GM15510 (cell line): ENCODE measurements around the gene VSTM1.

Experiments used
- POLR2A ChIP-seq: IDR thresholded peaks from 3 replicates; pipeline ENCODE4 v1.6.1; 2011; ENCODE audit warnings: borderline replicate concordance; ENCODE audit not compliant: insufficient read length; ENCODE audit errors: extremely low read depth

Gene VSTM1

GRCh38 chr19:53994811-53995210 is 68.9 kb downstream of the VSTM1 start:
- no peak for TF ChIP-seq POLR2A

GRCh38 chr19:53993448-53993847 is 70.2 kb downstream of the VSTM1 start:
- no peak for TF ChIP-seq POLR2A

- no peak for TF ChIP-seq POLR2A
Measured at GRCh38 chr19:53992815-53993214, 70.9 kb downstream of the VSTM1 start.

- no peak for TF ChIP-seq POLR2A
Measured at GRCh38 chr19:53992211-53992610, 71.5 kb downstream of the VSTM1 start.

- TF ChIP-seq POLR2A: no peak
Measured at GRCh38 chr19:53991224-53992113, 72.2 kb downstream of the VSTM1 start, which contains the start of gene CACNG6. CACNG6 (plus strand) TSS chr19:53991637; CDS start chr19:53992878, 1,241 bp downstream.
